GM18868 (cell line): ENCODE results near the gene FAM151B.
"Not testable (repeated sequence)": the region's sequence is repeated elsewhere in the genome, so short reads cannot be mapped to it uniquely, and the experiment has no call there.

Experiments used
- ATAC-seq: cut with Tn5 transposase; IDR thresholded peaks from one replicate; pipeline ENCODE4 v1.9.1; 2021; ENCODE audit warnings: mild to moderate bottlenecking, moderate library complexity; ENCODE audit not compliant: unreplicated experiment

The FAM151B gene

GRCh38 chr5:80580291-80580690 lies 92.4 kb downstream of the FAM151B start:
- not testable (repeated sequence) for ATAC-seq

DNA sequence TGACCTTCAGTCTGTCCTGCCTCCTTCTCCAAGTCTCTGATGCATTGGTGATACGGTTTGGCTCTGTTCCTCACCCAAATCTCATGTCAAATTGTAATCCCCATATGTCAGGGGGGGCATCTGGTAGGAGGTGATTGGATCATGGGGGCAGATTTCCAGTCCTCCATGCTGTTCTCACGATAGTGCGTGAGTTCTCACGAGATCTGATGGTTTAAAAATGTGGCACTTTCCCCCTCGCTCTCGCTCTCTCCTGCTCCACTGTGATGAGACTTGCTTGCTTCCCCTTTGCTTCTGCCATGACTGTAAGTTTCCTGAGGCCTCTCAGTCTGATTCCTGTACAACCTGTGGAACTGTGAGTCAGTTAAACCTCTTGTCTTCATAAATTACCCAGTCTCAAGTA lies 96.9 kb downstream of the FAM151B start:
- no peak for ATAC-seq

GRCh38 chr5:80588858-80589540 lies 101.1 kb downstream of the FAM151B start:
- no peak for ATAC-seq

DNA sequence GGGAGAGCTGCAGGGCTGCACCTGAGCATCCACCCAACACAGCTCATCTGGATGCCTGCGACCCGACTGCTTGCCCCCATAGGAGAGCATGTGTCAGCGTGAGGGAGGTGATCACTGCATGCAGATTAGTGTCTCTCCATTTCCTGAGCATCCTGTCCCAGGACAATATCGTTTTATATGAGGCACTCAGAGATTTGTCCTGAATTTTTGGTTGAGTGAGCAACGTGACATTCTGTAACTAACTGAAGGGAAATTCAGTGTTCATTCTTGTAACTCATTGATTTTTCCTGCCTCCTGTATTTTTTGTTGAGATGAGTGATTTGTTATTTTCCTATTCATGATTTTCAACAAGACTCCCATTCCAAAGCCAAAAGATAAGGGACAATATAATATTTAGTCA lies 102.9 kb downstream of the FAM151B start:
- ATAC-seq = no peak

DNA sequence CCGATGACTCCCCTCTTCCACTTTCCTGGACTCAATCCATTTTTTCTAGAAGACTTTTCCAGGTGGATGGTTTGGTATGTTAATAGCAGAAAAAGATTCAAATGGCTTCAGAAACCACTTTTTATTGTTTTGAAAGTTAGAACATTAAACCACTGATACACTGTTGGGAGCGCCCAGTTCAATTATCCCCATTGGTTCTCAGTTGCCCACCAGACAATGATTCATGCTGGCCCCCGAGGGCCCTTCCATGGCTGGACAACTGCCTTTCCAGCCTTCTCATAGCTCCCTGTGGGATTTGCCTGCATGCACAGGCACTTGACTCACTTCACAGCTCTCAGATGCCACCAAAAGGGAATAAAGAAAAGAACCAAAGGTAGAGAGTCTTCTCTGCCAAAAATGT lies 103.5 kb downstream of the FAM151B start:
- ATAC-seq = no peak

DNA sequence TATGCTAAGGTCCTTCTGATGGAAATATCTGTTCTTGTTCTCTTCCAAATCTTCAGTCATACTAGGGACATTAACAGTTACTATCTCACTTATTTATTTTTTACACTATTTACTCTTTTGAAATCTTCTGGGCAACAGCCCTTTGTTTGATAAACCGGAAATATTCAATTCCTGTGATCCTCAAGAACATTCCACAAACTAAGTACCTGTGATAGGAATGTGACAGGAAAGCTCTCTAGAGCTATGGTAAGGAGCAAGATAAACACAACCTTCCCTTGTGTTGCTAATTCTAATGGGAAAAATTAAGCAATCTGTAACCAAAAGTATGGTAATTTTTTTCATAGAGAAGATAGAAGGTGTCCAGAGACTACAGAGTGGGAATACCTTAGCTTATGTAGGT lies 104.2 kb downstream of the FAM151B start:
- no peak for ATAC-seq
